ENCODE data around the gene PPP2R5E. TPM values are rescaled to one million over a fixed set of nuclear protein-coding genes. Genes with fewer than 3 reads are reported as not detected.

PPP2R5E gene
- total and polyA plus RNA-seq, 2 donors (not counting 3 experiments of a cell fraction or from before 2014, with no cell fraction given), result 4.9 to 52.5 TPM

DNA sequence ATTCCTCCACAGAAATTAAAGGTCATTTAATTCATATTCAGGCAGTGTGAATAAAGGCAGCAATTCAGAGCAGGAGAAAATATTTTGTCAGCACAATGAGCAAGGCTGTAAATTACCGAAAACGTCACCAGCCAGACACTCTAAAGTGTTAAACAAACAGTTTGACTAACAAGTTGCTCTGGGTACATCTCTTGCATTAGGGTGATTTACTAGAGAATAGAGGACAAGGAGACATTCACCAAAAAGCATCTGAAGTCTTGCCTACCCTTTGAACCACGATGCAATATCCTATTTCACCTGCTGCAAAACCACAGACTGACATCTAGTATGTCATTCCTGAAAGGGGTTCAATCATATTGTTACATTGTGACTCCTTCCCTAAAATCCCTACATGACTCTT is 197.4 kb downstream of the PPP2R5E start:
- BruUV-seq (replicated peaks), result no TSS peak
- CTCF ChIA-PET, result no interaction called here
- Histone ChIP-seq H3K27ac (ENCODE audit: insufficient read depth, low read depth, low read length) (no peak overlapping the region), H3K4me3 (replicated peaks in 1 of 3; ENCODE audit: insufficient read depth in 1 of 3, low read depth in 1 of 3, low read length in 3 of 3) (no peak overlapping the region), H3K9me1 (replicated peaks; ENCODE audit: control insufficient read depth, extremely low read depth, insufficient read depth, low read length) (no peaks in the 10 kb centered on the region), H3K9me3 (replicated peaks; ENCODE audit: control insufficient read depth, insufficient read depth, low read length) (no peaks in the 10 kb centered on the region), H3K4me1 (ENCODE audit: control insufficient read depth, extremely low read depth, insufficient read depth, low read length) (peaks cover 13% of the 10 kb centered on the region), H3K36me3 (ENCODE audit: control insufficient read depth in 2 of 2, extremely low read depth in 1 of 2, insufficient read depth in 2 of 2, low read length in 2 of 2) (no peaks in the 10 kb centered on the region), H2AFZ (ENCODE audit: low read depth, low read length) (no peak overlapping the region), H3K9ac (replicated peaks; ENCODE audit: extremely low read depth, insufficient read depth, low read length) (no peak overlapping the region), H3K27me3 (ENCODE audit: control insufficient read depth in 2 of 2, insufficient read depth in 2 of 2, low read length in 2 of 2) (peaks cover 14 to 39% of the 10 kb centered on the region in 2 experiments), H3K4me2 (ENCODE audit: insufficient read depth, low read length) (no peak overlapping the region), H3K79me2 (ENCODE audit: control insufficient read depth, insufficient read depth, low read length) (no peaks in the 10 kb centered on the region), H4K20me1 (replicated peaks; ENCODE audit: control insufficient read depth, extremely low read depth, insufficient read depth, low read length) (no peaks in the 10 kb centered on the region)
- no peak for FAIRE-seq
- intact Hi-C loops (cut with micrococcal nuclease) (no loop called here), dilution Hi-C loops (cut with MboI; ENCODE audit: extremely low pct_ligation_motif_present, low sequenced_read_pairs) (no loop called here)
- no peak for TF ChIP-seq FOS (IDR thresholded peaks at IDR 0.05; ENCODE audit: borderline replicate concordance, insufficient read depth, low read length)
- no peak for TF ChIP-seq MYC (IDR thresholded peaks at IDR 0.05; ENCODE audit: low read depth, low read length)
- no peak for TF ChIP-seq EZH2 (IDR thresholded peaks at IDR 0.05; ENCODE audit: borderline replicate concordance, low read depth, low read length, severe bottlenecking)
- TF ChIP-seq POLR2A (IDR thresholded peaks at IDR 0.05; ENCODE audit: low read depth, low read length), result no peak
- TF ChIP-seq JUN (IDR thresholded peaks at IDR 0.05; ENCODE audit: borderline replicate concordance, insufficient read depth, insufficient read length, low read depth), result no peak
- no peak for TF ChIP-seq GATA2 (IDR thresholded peaks at IDR 0.05; ENCODE audit: insufficient read depth, insufficient read length, low read depth, low read length)
- TF ChIP-seq, protein P1, sequence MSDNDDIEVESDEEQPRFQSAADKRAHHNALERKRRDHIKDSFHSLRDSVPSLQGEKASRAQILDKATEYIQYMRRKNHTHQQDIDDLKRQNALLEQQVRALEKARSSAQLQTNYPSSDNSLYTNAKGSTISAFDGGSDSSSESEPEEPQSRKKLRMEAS (IDR thresholded peaks at IDR 0.05; ENCODE audit: insufficient read depth, insufficient read length), result no peak
- TF ChIP-seq, protein P2, sequence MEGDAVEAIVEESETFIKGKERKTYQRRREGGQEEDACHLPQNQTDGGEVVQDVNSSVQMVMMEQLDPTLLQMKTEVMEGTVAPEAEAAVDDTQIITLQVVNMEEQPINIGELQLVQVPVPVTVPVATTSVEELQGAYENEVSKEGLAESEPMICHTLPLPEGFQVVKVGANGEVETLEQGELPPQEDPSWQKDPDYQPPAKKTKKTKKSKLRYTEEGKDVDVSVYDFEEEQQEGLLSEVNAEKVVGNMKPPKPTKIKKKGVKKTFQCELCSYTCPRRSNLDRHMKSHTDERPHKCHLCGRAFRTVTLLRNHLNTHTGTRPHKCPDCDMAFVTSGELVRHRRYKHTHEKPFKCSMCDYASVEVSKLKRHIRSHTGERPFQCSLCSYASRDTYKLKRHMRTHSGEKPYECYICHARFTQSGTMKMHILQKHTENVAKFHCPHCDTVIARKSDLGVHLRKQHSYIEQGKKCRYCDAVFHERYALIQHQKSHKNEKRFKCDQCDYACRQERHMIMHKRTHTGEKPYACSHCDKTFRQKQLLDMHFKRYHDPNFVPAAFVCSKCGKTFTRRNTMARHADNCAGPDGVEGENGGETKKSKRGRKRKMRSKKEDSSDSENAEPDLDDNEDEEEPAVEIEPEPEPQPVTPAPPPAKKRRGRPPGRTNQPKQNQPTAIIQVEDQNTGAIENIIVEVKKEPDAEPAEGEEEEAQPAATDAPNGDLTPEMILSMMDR (IDR thresholded peaks at IDR 0.05; ENCODE audit: extremely low read depth in 1 of 2, insufficient read depth in 1 of 2, low read depth in 1 of 2, low read length in 2 of 2), result no peak
- no peak for TF ChIP-seq POLR2AphosphoS5 (IDR thresholded peaks at IDR 0.05; ENCODE audit: insufficient read depth, low read depth, low read length)
- POLR2A ChIA-PET, result no interaction called here
- DNase-seq (ENCODE audit: low read depth, low spot score), result no peak

Measured in endothelial cell of umbilical vein (primary cell).